Measurements from ENCODE around the gene GOLGA8T. TPM values are rescaled to one million over a fixed set of nuclear protein-coding genes. Genes with fewer than 3 reads are reported as not detected.
"Not testable (repeated sequence)": the region's sequence is repeated elsewhere in the genome, so short reads cannot be mapped to it uniquely, and the experiment has no call there.

The GOLGA8T gene
- total and polyA plus RNA-seq, 2 of the 8 experiments (the other 6 are each of a cell fraction or from before 2014, with no cell fraction given): 0.03 to 1.0 TPM

DNA sequence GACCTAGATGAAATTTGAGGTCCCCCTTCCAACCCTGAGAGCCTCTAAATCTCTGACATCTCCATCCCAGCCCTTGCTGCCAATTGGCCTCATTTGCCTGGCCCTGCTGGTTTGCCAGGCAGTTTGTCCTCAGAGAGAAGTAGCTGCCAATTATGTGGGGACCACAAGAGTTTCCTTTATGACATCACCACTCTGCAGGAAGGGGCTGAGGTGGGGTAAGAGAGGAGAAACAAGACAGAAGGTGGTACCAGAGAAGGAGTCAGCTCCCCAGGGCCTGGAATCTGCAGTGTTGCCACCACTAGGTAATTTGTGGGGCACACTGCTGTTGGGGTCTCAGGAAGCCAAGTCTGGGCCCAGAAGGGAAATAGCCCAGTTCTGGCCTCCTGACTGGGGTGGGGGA is 45.0 kb downstream of the GOLGA8T start:
- H3K4me1 ChIP-seq (replicated peaks in 1 of 4; ENCODE audit: control insufficient read depth in 3 of 4, insufficient read depth in 4 of 4, low read length in 3 of 4); H4K5ac ChIP-seq (ENCODE audit: insufficient read length, low read depth, low read length); H3K56ac ChIP-seq (replicated peaks; ENCODE audit: insufficient read length, low read depth, low read length); H4K20me1 ChIP-seq (replicated peaks in 1 of 2; ENCODE audit: control insufficient read depth in 1 of 2, insufficient read depth in 2 of 2, low read length in 2 of 2); FAIRE-seq; H3K4me3 ChIP-seq (ENCODE audit: extremely low read depth in 1 of 4, insufficient read depth in 2 of 4, low read depth in 3 of 4, low read length in 4 of 4); H2BK12ac ChIP-seq (ENCODE audit: low read depth, low read length); H2AFZ ChIP-seq (ENCODE audit: low read length); POLR2A ChIA-PET (ENCODE audit: partially characterized antibody); H3K79me2 ChIP-seq (ENCODE audit: control insufficient read depth in 1 of 2, insufficient read depth in 2 of 2, low read length in 2 of 2); CTCF ChIA-PET (ENCODE audit: partially characterized antibody); DNase-seq (ENCODE audit: low read depth in 1 of 2, low spot score in 2 of 2); H3K14ac ChIP-seq (ENCODE audit: insufficient read length); H2BK120ac ChIP-seq (replicated peaks; ENCODE audit: low read depth, low read length); H3K27me3 ChIP-seq (replicated peaks in 1 of 4; ENCODE audit: control insufficient read depth in 3 of 4, extremely low read depth in 1 of 4, insufficient read depth in 3 of 4, low read length in 3 of 4); H3K23me2 ChIP-seq (ENCODE audit: low read depth, low read length); H4K8ac ChIP-seq (ENCODE audit: extremely low read depth, insufficient read depth, low read length); H3K4me2 ChIP-seq (ENCODE audit: insufficient read depth in 1 of 2, low read depth in 2 of 2, low read length in 2 of 2); H3K9ac ChIP-seq (replicated peaks in 1 of 4; ENCODE audit: extremely low read depth in 1 of 4, low read depth in 3 of 4, low read length in 3 of 4); H3K9me3 ChIP-seq (ENCODE audit: insufficient read depth in 2 of 2, low read depth in 1 of 2, low read length in 1 of 2); H3K18ac ChIP-seq (ENCODE audit: extremely low read depth, low read length); H3K36me3 ChIP-seq (ENCODE audit: control insufficient read depth in 2 of 4, insufficient read depth in 4 of 4, low read length in 3 of 4); H3K23ac ChIP-seq (ENCODE audit: insufficient read length); H3K79me1 ChIP-seq (ENCODE audit: low read depth, low read length); H3K27ac ChIP-seq (ENCODE audit: low read depth, low read length); H2AK5ac ChIP-seq (ENCODE audit: low read depth, low read length); H2BK20ac ChIP-seq (ENCODE audit: low read length); H3K4ac ChIP-seq (replicated peaks; ENCODE audit: insufficient read length, low read depth, low read length); H2BK5ac ChIP-seq (ENCODE audit: low read depth, low read length); H4K91ac ChIP-seq (replicated peaks; ENCODE audit: insufficient read length, low read length); H2BK15ac ChIP-seq (ENCODE audit: low read length): not testable (repeated sequence)

GRCh38 chr15:30185495-30185894 is 50.6 kb downstream of the GOLGA8T start:
- H4K91ac ChIP-seq (replicated peaks; ENCODE audit: insufficient read length, low read length); CTCF ChIA-PET (ENCODE audit: partially characterized antibody); H3K4ac ChIP-seq (replicated peaks; ENCODE audit: insufficient read length, low read depth, low read length); H3K27me3 ChIP-seq (replicated peaks in 1 of 4; ENCODE audit: control insufficient read depth in 3 of 4, extremely low read depth in 1 of 4, insufficient read depth in 3 of 4, low read length in 3 of 4); H3K14ac ChIP-seq (ENCODE audit: insufficient read length); H3K18ac ChIP-seq (ENCODE audit: extremely low read depth, low read length); H3K56ac ChIP-seq (replicated peaks; ENCODE audit: insufficient read length, low read depth, low read length); H2AFZ ChIP-seq (ENCODE audit: low read length); H3K4me3 ChIP-seq (ENCODE audit: extremely low read depth in 1 of 4, insufficient read depth in 2 of 4, low read depth in 3 of 4, low read length in 4 of 4); H3K36me3 ChIP-seq (ENCODE audit: control insufficient read depth in 2 of 4, insufficient read depth in 4 of 4, low read length in 3 of 4); H2AK5ac ChIP-seq (ENCODE audit: low read depth, low read length); H3K23me2 ChIP-seq (ENCODE audit: low read depth, low read length); H4K8ac ChIP-seq (ENCODE audit: extremely low read depth, insufficient read depth, low read length); H2BK20ac ChIP-seq (ENCODE audit: low read length); POLR2A ChIA-PET (ENCODE audit: partially characterized antibody); H2BK15ac ChIP-seq (ENCODE audit: low read length); H3K9me3 ChIP-seq (ENCODE audit: insufficient read depth in 2 of 2, low read depth in 1 of 2, low read length in 1 of 2); H4K20me1 ChIP-seq (replicated peaks in 1 of 2; ENCODE audit: control insufficient read depth in 1 of 2, insufficient read depth in 2 of 2, low read length in 2 of 2); H2BK5ac ChIP-seq (ENCODE audit: low read depth, low read length); DNase-seq (ENCODE audit: low read depth in 1 of 2, low spot score in 2 of 2); H3K27ac ChIP-seq (ENCODE audit: low read depth, low read length); H3K79me1 ChIP-seq (ENCODE audit: low read depth, low read length); H3K79me2 ChIP-seq (ENCODE audit: control insufficient read depth in 1 of 2, insufficient read depth in 2 of 2, low read length in 2 of 2); H3K9ac ChIP-seq (replicated peaks in 1 of 4; ENCODE audit: extremely low read depth in 1 of 4, low read depth in 3 of 4, low read length in 3 of 4); H2BK120ac ChIP-seq (replicated peaks; ENCODE audit: low read depth, low read length); H4K5ac ChIP-seq (ENCODE audit: insufficient read length, low read depth, low read length); H3K4me2 ChIP-seq (ENCODE audit: insufficient read depth in 1 of 2, low read depth in 2 of 2, low read length in 2 of 2); H3K23ac ChIP-seq (ENCODE audit: insufficient read length); FAIRE-seq; H3K4me1 ChIP-seq (replicated peaks in 1 of 4; ENCODE audit: control insufficient read depth in 3 of 4, insufficient read depth in 4 of 4, low read length in 3 of 4); H2BK12ac ChIP-seq (ENCODE audit: low read depth, low read length): not testable (repeated sequence)
- no CpG with 5 or more reads among the region's 7 CpGs for WGBS, 2 experiments (ENCODE audit: extremely low coverage in 1 of 2, insufficient coverage in 1 of 2, insufficient read length in 1 of 2, insufficient replicate concordance in 2 of 2, low coverage in 1 of 2, low lambda C conversion rate in 2 of 2, missing lambda C conversion rate in 1 of 2)
